K562 (cell line): Measurements from ENCODE around the gene DRD3. TPM values are rescaled to one million over a fixed set of nuclear protein-coding genes. Genes with fewer than 3 reads are reported as not detected.

ENCODE experiments used
- ATAC-seq: fragments of 200-7000 bp; cut with Tn5 transposase; 3 replicates; pipeline ENCODE4 v1.9.1; 2020; ENCODE audit warnings: moderate library complexity
- BruUV-seq: library from RNA; stranded (reverse); fragments of 400-500 nt; replicated peaks from 2 replicates; lab custom pipeline; 2021; lab: Mats Ljungman, UMichigan
- CTCF ChIA-PET: fragments of 300-600 bp; formaldehyde crosslinking; extraction: SDS; loops from one replicate; lab custom pipeline; 2021; ENCODE audit warnings: low intra/inter-chr PET ratio; lab: Yijun Ruan, JAX
- POLR2A ChIA-PET: fragments of 300-600, 350-650 bp; sonication (Branson Sonifier 250); formaldehyde crosslinking; extraction: SDS; loops from one replicate; lab custom pipeline; 2021; ENCODE audit warnings: antibody characterized with exemption, inconsistent platforms; lab: Yijun Ruan, JAX
- DNase-seq, 4 experiments: peaks; one replicate each; pipeline versions ENCODE4 v3.0.0 to v3.0.0-alpha.2; 2011 to 2018; ENCODE audit warnings: low spot score in 3 of 4, mixed read lengths in 3 of 4; ENCODE audit errors: extremely low read depth in 1 of 4
- FAIRE-seq: peaks from 2 replicates; lab custom pipeline; 2011; peaks lifted over from hg19 to GRCh38; lab: Jason Lieb, UNC
- H2AFZ ChIP-seq: 2 replicates; pipeline ENCODE4 v1.6.0; 2011; ENCODE audit warnings: low read depth, low read length, control low read depth, inconsistent platforms
- H3K27ac ChIP-seq: fragments of 200-600 bp; 3 replicates; pipeline ENCODE4 v1.8.0; 2011; ENCODE audit warnings: low read depth, mild to moderate bottlenecking, control low read depth, inconsistent platforms, low read length, moderate library complexity, mixed read lengths; ENCODE audit errors: extremely low read depth
- H3K27me3 ChIP-seq, 2 experiments: fragments of 300-600 bp in 1 of 2; 2 replicates in 1 of 2; 3 replicates in 1 of 2; pipeline versions ENCODE4 v1.6.0 to v1.8.0; 2011; ENCODE audit warnings: inconsistent platforms in 2 of 2, low read length in 2 of 2, mild to moderate bottlenecking in 1 of 2, mixed read lengths in 1 of 2, moderate library complexity in 1 of 2; ENCODE audit not compliant: control insufficient read depth in 2 of 2, insufficient read depth in 2 of 2
- H3K36me3 ChIP-seq: fragments of 300-600 bp; 3 replicates; pipeline ENCODE4 v1.8.0; 2011; ENCODE audit warnings: mild to moderate bottlenecking, low read length, inconsistent platforms; ENCODE audit not compliant: control insufficient read depth, insufficient read depth
- H3K4me1 ChIP-seq, 2 experiments: fragments of 200-600 bp in 1 of 2; replicated peaks in 1 of 2; 2 replicates in 1 of 2; 3 replicates in 1 of 2; pipeline versions ENCODE4 v1.5.1 to v1.8.0; 2011; ENCODE audit warnings: inconsistent platforms in 2 of 2, low read length in 2 of 2, mild to moderate bottlenecking in 1 of 2, mixed read lengths in 1 of 2, moderate library complexity in 1 of 2; ENCODE audit not compliant: control insufficient read depth in 2 of 2, insufficient read depth in 2 of 2
- H3K4me2 ChIP-seq: 2 replicates; pipeline ENCODE4 v1.6.1; 2011; ENCODE audit warnings: low read length, control low read depth, inconsistent platforms, mixed read lengths; ENCODE audit not compliant: insufficient read depth
- H3K4me3 ChIP-seq: fragments of 200-600 bp; sonication (generic), shearing (Covaris generic); 2 replicates; pipeline ENCODE4 v1.5.1; 2016; ENCODE audit warnings: control low read depth, inconsistent platforms
- H3K79me2 ChIP-seq: fragments of 200-600 bp; 3 replicates; pipeline ENCODE4 v1.8.0; 2011; ENCODE audit warnings: low read length, inconsistent platforms; ENCODE audit not compliant: control insufficient read depth, insufficient read depth
- H3K9ac ChIP-seq, 2 experiments: 2 replicates each; pipeline versions ENCODE4 v1.6.0 to v1.6.1; 2011; ENCODE audit warnings: low read depth in 2 of 2, low read length in 2 of 2, control low read depth in 1 of 2, inconsistent platforms in 1 of 2, mild to moderate bottlenecking in 1 of 2, mixed read lengths in 1 of 2; ENCODE audit not compliant: insufficient read depth in 1 of 2
- H3K9me1 ChIP-seq: one replicate; pipeline ENCODE4 v1.6.0; 2011; ENCODE audit warnings: inconsistent platforms, mild to moderate bottlenecking, low read length, moderate library complexity; ENCODE audit not compliant: control insufficient read depth, insufficient read depth
- H3K9me3 ChIP-seq: replicated peaks from 2 replicates; pipeline ENCODE4 v1.5.1; 2011; ENCODE audit warnings: low read depth, low read length, inconsistent platforms; ENCODE audit not compliant: control insufficient read depth, insufficient read depth
- H4K20me1 ChIP-seq: replicated peaks from 2 replicates; pipeline ENCODE4 v1.6.1; 2011; ENCODE audit warnings: low read length, inconsistent platforms, mixed read lengths; ENCODE audit not compliant: control insufficient read depth, insufficient read depth
- CHCHD3 ChIP-seq: fragments of 250-450 bp; sonication (Bioruptor Pico); IDR thresholded peaks from 2 replicates; pipeline ENCODE4 v2.1.2; 2022; ENCODE audit warnings: mild to moderate bottlenecking
- L3MBTL2 ChIP-seq: fragments of 450-650 bp; IDR thresholded peaks from 2 replicates; pipeline ENCODE4 v1.6.1; 2016; ENCODE audit warnings: mild to moderate bottlenecking, moderate library complexity
- MEF2D ChIP-seq: conservative IDR thresholded peaks from 2 replicates; pipeline ENCODE4 v1.6.1; 2016; ENCODE audit warnings: low read depth, missing genetic modification characterization, missing compliant biosample characterization
- MYC ChIP-seq, 2 experiments: fragments of 250-450 bp in 1 of 2; sonication (Bioruptor Pico) in 1 of 2; IDR thresholded peaks; 2 replicates each; pipeline versions ENCODE4 v1.5.1 to v1.6.1; 2012 to 2021; ENCODE audit warnings: low read depth in 2 of 2, borderline replicate concordance in 1 of 2, improper control_type of control experiment in 1 of 2, low read length in 1 of 2, mild to moderate bottlenecking in 1 of 2, moderate library complexity in 1 of 2
- NBN ChIP-seq: fragments of 450-650 bp; IDR thresholded peaks from 2 replicates; pipeline ENCODE4 v1.6.1; 2016; ENCODE audit warnings: low read depth, mild to moderate bottlenecking
- RBFOX2 ChIP-seq: fragments of 200-400 bp; formaldehyde crosslinking; IDR thresholded peaks from 2 replicates; pipeline ENCODE4 v1.6.1; 2017; ENCODE audit warnings: low read depth, mild to moderate bottlenecking, low read length, moderate library complexity
- TCF7L2 ChIP-seq: fragments of 150-350 bp; IDR thresholded peaks from 2 replicates; pipeline ENCODE4 v1.6.1; 2016; ENCODE audit warnings: low read depth, mild to moderate bottlenecking, low read length, moderate library complexity
- TSC22D4 ChIP-seq: fragments of 450-650 bp; IDR thresholded peaks from 2 replicates; pipeline ENCODE4 v1.6.1; 2016; ENCODE audit warnings: missing genetic modification characterization, missing biosample characterization, control low read depth
- U2AF2 ChIP-seq: fragments of 200-400 bp; formaldehyde crosslinking; optimal IDR thresholded peaks from 2 replicates; pipeline ENCODE3; 2017; ENCODE audit warnings: low read depth, mild to moderate bottlenecking, low read length
- ZNF133 ChIP-seq: fragments of 250-450 bp; sonication (Bioruptor Pico); IDR thresholded peaks from 2 replicates; pipeline ENCODE4 v1.4.0; 2020; ENCODE audit warnings: mild to moderate bottlenecking
- WGBS: fragments of 100-300 bp; shearing (Covaris generic); methylation state at CpG from one replicate; pipeline ENCODE4 v1.1.6; 2016; ENCODE audit warnings: low coverage, mixed read lengths; ENCODE audit not compliant: insufficient coverage; ENCODE audit errors: missing lambda C conversion rate; 5-methylcytosine and 5-hydroxymethylcytosine counted together
- in situ Hi-C: fragments of 300-500 bp; cut with MboI; formaldehyde crosslinking; loops from 4 replicates; pipeline ENCODE4 v1.15.0; 2018; ENCODE audit warnings: inconsistent platforms, mixed read lengths
- intact Hi-C: fragments of 100-400 bp; cut with micrococcal nuclease; formaldehyde crosslinking; loops from 2 replicates; pipeline ENCODE4 v1.14.2; 2022
- polyA plus RNA-seq, 8 experiments: library from polyadenylated mRNA; depleted of rRNA in 4 of 8; stranded (reverse) in 5 of 8; unstranded in 3 of 8; fragments of >200 nt; fragmentation: Nextera tagmentation in 2 of 8; fragmentation: Illumina TruSeq in 1 of 8; extraction: Ambion mirVana in 2 of 8; extraction: Trizol in 1 of 8; gene quantifications; 2 replicates each; pipeline versions ENCODE4 v1.2.1 to v1.2.3, GENCODE V29; 2011 to 2014; ENCODE audit warnings: inconsistent platforms in 1 of 8, missing spikeins in 1 of 8
- total RNA-seq, 7 experiments: library from RNA; depleted of rRNA in 6 of 7; stranded (reverse); fragments of >200 nt in 6 of 7; fragmentation: Illumina TruSeq in 2 of 7; extraction: Trizol in 2 of 7; gene quantifications; 2 replicates each; pipeline versions ENCODE4 v1.2.1 to v1.2.3, GENCODE V29; 2011 to 2021; ENCODE audit warnings: low replicate concordance in 1 of 7
- TF ChIP-seq, protein P1 (sequence below): IDR thresholded peaks from 2 replicates; pipeline ENCODE4 v1.6.1; 2014; ENCODE audit warnings: antibody characterized with exemption
- TF ChIP-seq, protein P2 (sequence below): fragments of 150-350 bp; IDR thresholded peaks from 2 replicates; pipeline ENCODE4 v1.6.1; 2014; ENCODE audit warnings: low read depth, mild to moderate bottlenecking, low read length, borderline replicate concordance

DRD3 gene
- total and polyA plus RNA-seq, 9 of the 15 experiments (the other 6 are each of a cell fraction or from before 2014, with no cell fraction given) = not detected

DNA sequence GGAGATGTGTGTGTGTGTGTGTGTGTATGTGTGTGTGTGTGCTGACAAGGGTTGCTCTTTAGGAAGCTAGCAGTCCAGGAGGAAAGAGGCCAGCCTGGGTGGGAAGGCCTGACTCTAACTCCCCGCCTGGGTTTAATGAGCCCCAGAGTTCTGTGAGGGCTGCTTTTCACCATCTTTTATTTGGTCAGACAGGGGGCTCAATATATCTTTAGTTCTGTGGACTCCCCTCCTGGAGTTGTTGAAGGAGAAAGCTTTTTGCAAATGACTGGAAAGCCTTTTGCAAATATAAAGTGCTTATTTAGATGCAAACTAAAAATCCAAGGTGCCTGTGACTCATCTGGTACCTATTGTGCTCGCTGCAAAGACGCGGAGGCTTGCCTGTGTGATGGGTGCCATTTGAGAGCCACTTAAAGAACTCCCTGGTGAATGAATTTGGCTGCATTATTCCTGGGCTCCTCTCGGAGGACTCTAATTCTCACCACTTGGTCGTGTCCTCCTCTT is 24.5 kb downstream of the DRD3 start:
- Histone ChIP-seq H3K9me3 (no peaks in the 10 kb centered on the region), H3K27me3 (peaks cover 0 to 3% of the 10 kb centered on the region in 2 experiments; a peak in 2 of 5 replicates), H3K4me2 (no peak overlapping the region), H4K20me1 (no peaks in the 10 kb centered on the region), H3K79me2 (no peaks in the 10 kb centered on the region), H3K9ac (no peak overlapping the region), H3K9me1 (no peaks in the 10 kb centered on the region), H3K36me3 (no peaks in the 10 kb centered on the region), H3K27ac (no peak overlapping the region), H2AFZ (peak overlapping the region; percentile 85; the same call in 1 of the 2 replicates), H3K4me3 (no peak overlapping the region), H3K4me1 (peaks cover 3 to 6% of the 10 kb centered on the region in 2 experiments; a peak in 2 of 5 replicates)
- DNase-seq (no peak), ATAC-seq (no peak), FAIRE-seq (no peak)
- ChIA-PET POLR2A (interaction anchor here (0.9 kb wide), 1 partner anchor 13 kb away, joined by 3 read pairs; no protein-coding TSS in a partner anchor), CTCF (no interaction called here)
- in situ Hi-C loops (loop anchor here (5.0 kb wide), 1 partner anchor 258 kb away; no protein-coding TSS in a partner anchor), intact Hi-C loops (loop anchor here (5.0 to 10.0 kb wide), 3 partner anchors 143 to 420 kb away; partner anchors contain the start of gene GRAMD1C)
- BruUV-seq = no TSS peak
- WGBS = 34% methylated on average over 3 of the region's 6 CpGs
- TF ChIP-seq, protein P1, sequence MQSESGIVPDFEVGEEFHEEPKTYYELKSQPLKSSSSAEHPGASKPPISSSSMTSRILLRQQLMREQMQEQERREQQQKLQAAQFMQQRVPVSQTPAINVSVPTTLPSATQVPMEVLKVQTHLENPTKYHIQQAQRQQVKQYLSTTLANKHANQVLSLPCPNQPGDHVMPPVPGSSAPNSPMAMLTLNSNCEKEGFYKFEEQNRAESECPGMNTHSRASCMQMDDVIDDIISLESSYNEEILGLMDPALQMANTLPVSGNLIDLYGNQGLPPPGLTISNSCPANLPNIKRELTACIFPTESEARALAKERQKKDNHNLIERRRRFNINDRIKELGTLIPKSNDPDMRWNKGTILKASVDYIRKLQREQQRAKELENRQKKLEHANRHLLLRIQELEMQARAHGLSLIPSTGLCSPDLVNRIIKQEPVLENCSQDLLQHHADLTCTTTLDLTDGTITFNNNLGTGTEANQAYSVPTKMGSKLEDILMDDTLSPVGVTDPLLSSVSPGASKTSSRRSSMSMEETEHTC = no peak
- TF ChIP-seq NBN (no peak), TCF7L2 (no peak), ZNF133 (no peak), MEF2D (tag) (no peak), MYC (IDR thresholded peaks at IDR 0.05; ENCODE audit: low read depth, low read length) (no peak), MYC (CRISPR knock-in tag; IDR thresholded peaks at IDR 0.05; ENCODE audit: borderline replicate concordance, low read depth) (no peak), CHCHD3 (CRISPR knock-in tag) (no peak), RBFOX2 (no peak), U2AF2 (no peak), L3MBTL2 (no peak), TSC22D4 (tag) (no peak)
- TF ChIP-seq, protein P2, sequence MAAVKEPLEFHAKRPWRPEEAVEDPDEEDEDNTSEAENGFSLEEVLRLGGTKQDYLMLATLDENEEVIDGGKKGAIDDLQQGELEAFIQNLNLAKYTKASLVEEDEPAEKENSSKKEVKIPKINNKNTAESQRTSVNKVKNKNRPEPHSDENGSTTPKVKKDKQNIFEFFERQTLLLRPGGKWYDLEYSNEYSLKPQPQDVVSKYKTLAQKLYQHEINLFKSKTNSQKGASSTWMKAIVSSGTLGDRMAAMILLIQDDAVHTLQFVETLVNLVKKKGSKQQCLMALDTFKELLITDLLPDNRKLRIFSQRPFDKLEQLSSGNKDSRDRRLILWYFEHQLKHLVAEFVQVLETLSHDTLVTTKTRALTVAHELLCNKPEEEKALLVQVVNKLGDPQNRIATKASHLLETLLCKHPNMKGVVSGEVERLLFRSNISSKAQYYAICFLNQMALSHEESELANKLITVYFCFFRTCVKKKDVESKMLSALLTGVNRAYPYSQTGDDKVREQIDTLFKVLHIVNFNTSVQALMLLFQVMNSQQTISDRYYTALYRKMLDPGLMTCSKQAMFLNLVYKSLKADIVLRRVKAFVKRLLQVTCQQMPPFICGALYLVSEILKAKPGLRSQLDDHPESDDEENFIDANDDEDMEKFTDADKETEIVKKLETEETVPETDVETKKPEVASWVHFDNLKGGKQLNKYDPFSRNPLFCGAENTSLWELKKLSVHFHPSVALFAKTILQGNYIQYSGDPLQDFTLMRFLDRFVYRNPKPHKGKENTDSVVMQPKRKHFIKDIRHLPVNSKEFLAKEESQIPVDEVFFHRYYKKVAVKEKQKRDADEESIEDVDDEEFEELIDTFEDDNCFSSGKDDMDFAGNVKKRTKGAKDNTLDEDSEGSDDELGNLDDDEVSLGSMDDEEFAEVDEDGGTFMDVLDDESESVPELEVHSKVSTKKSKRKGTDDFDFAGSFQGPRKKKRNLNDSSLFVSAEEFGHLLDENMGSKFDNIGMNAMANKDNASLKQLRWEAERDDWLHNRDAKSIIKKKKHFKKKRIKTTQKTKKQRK = no peak
